PC-3 (cell line): ENCODE data around the gene OR2W1. TPM values are rescaled to one million over a fixed set of nuclear protein-coding genes. Genes with fewer than 3 reads are reported as not detected.

Experiments
- ATAC-seq: fragments of 200-7000 bp; cut with Tn5 transposase; 2 replicates; pipeline ENCODE4 v1.9.1; 2020; ENCODE audit warnings: mild to moderate bottlenecking, moderate library complexity
- BruUV-seq: library from RNA; stranded (reverse); fragments of 400-500 nt; replicated peaks from 2 replicates; lab custom pipeline; 2021; lab: Mats Ljungman, UMichigan
- CTCF ChIA-PET: fragments of 300-600 bp; sonication (Branson Sonifier 250); formaldehyde crosslinking; loops from one replicate; lab custom pipeline; 2022; ENCODE audit warnings: antibody characterized with exemption; lab: Charles Lee
- POLR2A ChIA-PET: fragments of 300-600 bp; sonication (Branson Sonifier 250); formaldehyde crosslinking; loops from one replicate; lab custom pipeline; 2022; ENCODE audit warnings: antibody characterized with exemption; ENCODE audit not compliant: unreplicated experiment; lab: Charles Lee
- DNase-seq: peaks from one replicate; pipeline ENCODE4 v3.0.0-alpha.2; 2015
- H2AFZ ChIP-seq: fragments of 300-600 bp; sonication (generic); 2 replicates; pipeline ENCODE4 v1.6.0; 2016; ENCODE audit warnings: antibody characterized with exemption, low read length
- H3F3A ChIP-seq: fragments of 300-600 bp; sonication (generic); one replicate; pipeline ENCODE4 v1.6.0; 2017; ENCODE audit warnings: antibody characterized with exemption, low read length, control low read depth, mild to moderate bottlenecking; ENCODE audit not compliant: unreplicated experiment
- H3K27ac ChIP-seq: fragments of 300-600 bp; sonication (generic); 2 replicates; pipeline ENCODE4 v1.5.1; 2016; ENCODE audit warnings: mild to moderate bottlenecking, low read length
- H3K27me3 ChIP-seq: fragments of 300-600 bp; sonication (generic); 2 replicates; pipeline ENCODE4 v1.6.1; 2016; ENCODE audit warnings: low read length, mixed read lengths
- H3K36me3 ChIP-seq: fragments of 300-600 bp; sonication (generic); 2 replicates; pipeline ENCODE4 v1.6.1; 2016; ENCODE audit warnings: low read depth, mixed run types, low read length, mixed read lengths
- H3K4me1 ChIP-seq: fragments of 300-600 bp; sonication (generic); 2 replicates; pipeline ENCODE4 v1.5.1; 2016; ENCODE audit warnings: low read length; ENCODE audit not compliant: insufficient read depth
- H3K4me2 ChIP-seq: fragments of 300-600 bp; sonication (generic); 2 replicates; pipeline ENCODE4 v1.6.0; 2016; ENCODE audit warnings: low read length
- H3K4me3 ChIP-seq: fragments of 300-600 bp; sonication (generic); 2 replicates; pipeline ENCODE4 v1.5.1; 2016; ENCODE audit warnings: mild to moderate bottlenecking, low read length, mixed read lengths
- H3K79me2 ChIP-seq: fragments of 300-600 bp; sonication (generic); 2 replicates; pipeline ENCODE4 v1.6.1; 2017; ENCODE audit warnings: low read length, mixed read lengths
- H3K9ac ChIP-seq: fragments of 300-600 bp; sonication (generic); 2 replicates; pipeline ENCODE4 v1.6.0; 2016; ENCODE audit warnings: mild to moderate bottlenecking, low read length
- H3K9me2 ChIP-seq: fragments of 300-600 bp; sonication (generic); replicated peaks from 2 replicates; pipeline ENCODE4 v1.6.1; 2016; ENCODE audit warnings: mixed run types, low read length, mixed read lengths
- H3K9me3 ChIP-seq: fragments of 300-600 bp; sonication (generic); 2 replicates; pipeline ENCODE4 v1.6.1; 2016; ENCODE audit warnings: low read length, mixed read lengths
- H4K20me1 ChIP-seq: fragments of 300-600 bp; sonication (generic); 2 replicates; pipeline ENCODE4 v1.6.1; 2016; ENCODE audit warnings: low read length, mixed read lengths
- EZH2 ChIP-seq: fragments of 300-600 bp; sonication (generic); IDR thresholded peaks from one replicate; pipeline ENCODE4 v1.6.1; 2017; ENCODE audit warnings: antibody characterized with exemption, mild to moderate bottlenecking, low read length; ENCODE audit not compliant: unreplicated experiment
- EZH2phosphoT487 ChIP-seq: fragments of 300-600 bp; sonication (generic); IDR thresholded peaks from 2 replicates; pipeline ENCODE4 v1.6.1; 2018; ENCODE audit warnings: mild to moderate bottlenecking, antibody characterized with exemption, low read length, borderline replicate concordance
- intact Hi-C: fragments of 100-400 bp; cut with micrococcal nuclease; formaldehyde crosslinking; loops from 2 replicates; pipeline ENCODE4 v1.9.0; 2023
- total RNA-seq: library from RNA; depleted of rRNA; stranded (reverse); fragments of >200 nt; gene quantifications from 2 replicates; pipeline ENCODE4 v1.2.3, GENCODE V29; 2014
- TF ChIP-seq, protein P1 (sequence below): fragments of 300-600 bp; sonication (generic); conservative IDR thresholded peaks from 2 replicates; pipeline ENCODE4 v1.5.1; 2017; ENCODE audit warnings: antibody characterized with exemption, low read depth, mild to moderate bottlenecking, low read length

Gene OR2W1
- total RNA-seq, 1 experiment from 2014 or later: not detected

- intact Hi-C loops: no loop called here
- H3F3A ChIP-seq: no peaks in the 10 kb centered on the region
- H3K9me2 ChIP-seq: no peaks in the 10 kb centered on the region
- H3K9me3 ChIP-seq: no peaks in the 10 kb centered on the region
- peak within 1 kb of the TSS; percentile 76 for H3K4me2 ChIP-seq
- TSS peak; percentile 94 for BruUV-seq
- ChIA-PET CTCF (no interaction called here), POLR2A (no interaction called here)
- DNase-seq (peak; percentile 42), ATAC-seq (peak; percentile 81)
- no peaks in the 10 kb centered on the region for H3K27me3 ChIP-seq
- peak within 1 kb of the TSS; percentile 89 for H2AFZ ChIP-seq
- no peaks in the 10 kb centered on the region for H3K36me3 ChIP-seq
- no peak within 1 kb of the TSS for H3K27ac ChIP-seq
- H3K4me1 ChIP-seq: peaks cover 9% of the 10 kb centered on the region; the same call in 1 of the 2 replicates
- peak within 1 kb of the TSS; percentile 50 for H3K4me3 ChIP-seq
- H3K79me2 ChIP-seq: no peaks in the 10 kb centered on the region
- no peaks in the 10 kb centered on the region for H4K20me1 ChIP-seq
- H3K9ac ChIP-seq: no peak within 1 kb of the TSS
- TF ChIP-seq, protein P1, sequence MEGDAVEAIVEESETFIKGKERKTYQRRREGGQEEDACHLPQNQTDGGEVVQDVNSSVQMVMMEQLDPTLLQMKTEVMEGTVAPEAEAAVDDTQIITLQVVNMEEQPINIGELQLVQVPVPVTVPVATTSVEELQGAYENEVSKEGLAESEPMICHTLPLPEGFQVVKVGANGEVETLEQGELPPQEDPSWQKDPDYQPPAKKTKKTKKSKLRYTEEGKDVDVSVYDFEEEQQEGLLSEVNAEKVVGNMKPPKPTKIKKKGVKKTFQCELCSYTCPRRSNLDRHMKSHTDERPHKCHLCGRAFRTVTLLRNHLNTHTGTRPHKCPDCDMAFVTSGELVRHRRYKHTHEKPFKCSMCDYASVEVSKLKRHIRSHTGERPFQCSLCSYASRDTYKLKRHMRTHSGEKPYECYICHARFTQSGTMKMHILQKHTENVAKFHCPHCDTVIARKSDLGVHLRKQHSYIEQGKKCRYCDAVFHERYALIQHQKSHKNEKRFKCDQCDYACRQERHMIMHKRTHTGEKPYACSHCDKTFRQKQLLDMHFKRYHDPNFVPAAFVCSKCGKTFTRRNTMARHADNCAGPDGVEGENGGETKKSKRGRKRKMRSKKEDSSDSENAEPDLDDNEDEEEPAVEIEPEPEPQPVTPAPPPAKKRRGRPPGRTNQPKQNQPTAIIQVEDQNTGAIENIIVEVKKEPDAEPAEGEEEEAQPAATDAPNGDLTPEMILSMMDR: no peak
- TF ChIP-seq EZH2phosphoT487: no peak
- TF ChIP-seq EZH2: no peak
Measured at GRCh38 chr6:29005183-29005885, 39.6 kb downstream of the OR2W1 start, which contains the start of gene ZNF311. TSS of gene ZNF311 (minus strand) at chr6:29005315. CDS start at chr6:29003954, 1,361 bp downstream.

GRCh38 chr6:28996844-28997510 is 48.0 kb downstream of the OR2W1 start:
- H3K4me1 ChIP-seq: no peaks in the 10 kb centered on the region
- H3K4me2 ChIP-seq: no peak overlapping the region
- ChIA-PET CTCF (no interaction called here), POLR2A (interaction anchor here (0.5 to 0.8 kb wide), 2 partner anchors 12 to 155 kb away, joined by 3 to 16 read pairs; no protein-coding TSS in a partner anchor)
- DNase-seq: no peak
- TF ChIP-seq, protein P1: no peak
- TF ChIP-seq EZH2phosphoT487 (no peak), EZH2 (no peak)
- H3K27me3 ChIP-seq: no peaks in the 10 kb centered on the region
- no peak for ATAC-seq
- no peaks in the 10 kb centered on the region for H3K9me3 ChIP-seq
- H3K27ac ChIP-seq: no peak overlapping the region
- BruUV-seq: no TSS peak
- no peaks in the 10 kb centered on the region for H4K20me1 ChIP-seq
- H2AFZ ChIP-seq: no peak overlapping the region
- H3K36me3 ChIP-seq: no peaks in the 10 kb centered on the region
- intact Hi-C loops: no loop called here
- no peak overlapping the region for H3K4me3 ChIP-seq
- no peaks in the 10 kb centered on the region for H3K9me2 ChIP-seq
- no peaks in the 10 kb centered on the region for H3F3A ChIP-seq
- no peaks in the 10 kb centered on the region for H3K79me2 ChIP-seq
- H3K9ac ChIP-seq: no peak overlapping the region
